ENCODE results near the gene LSM2. TPM values are rescaled to one million over a fixed set of nuclear protein-coding genes. Genes with fewer than 3 reads are reported as not detected.

Gene LSM2
- total RNA-seq, 1 experiment from 2014 or later = 93.6 TPM

GRCh38 chr6:31750411-31751022 is 56.2 kb downstream of the LSM2 start:
- DNase-seq (ENCODE audit: low spot score) = no peak

- no peak for DNase-seq (ENCODE audit: low spot score)
These were observed 57.3 kb downstream of the LSM2 start for GRCh38 chr6:31749301-31750036.

Small RNAs within 50 kb of the gene (small RNA-seq; reads per million reads assigned to genes)
- not detected for gene MSH5-SAPCD1
- gene RF00019 = not detected
- gene RNU6-850P = not detected
- gene SAPCD1 = not detected
- 53.2 reads per million, percentile 95 among the genes with 10 or more reads in this experiment for gene SNORD48
- not detected for gene SNORD52

Other genes starting within 250 kb of the LSM2 start
- gene LTA, start 234.7 kb downstream of the LSM2 start, total RNA-seq (2014; rRNA removed; shearing (Covaris generic)) = not detected in 2 replicates
- gene TNF, start 231.4 kb downstream of the LSM2 start, total RNA-seq (2014; rRNA removed; shearing (Covaris generic)) = 0.08 TPM in 1 of 2 replicates, not detected in the other
- 0.13 TPM in 1 of 2 replicates, not detected in the other for gene LTB, start 224.5 kb downstream of the LSM2 start, total RNA-seq (2014; rRNA removed; shearing (Covaris generic))
- not detected in 2 replicates for gene LST1, start 220.7 kb downstream of the LSM2 start, total RNA-seq (2014; rRNA removed; shearing (Covaris generic))
- gene NCR3, start 214.0 kb downstream of the LSM2 start, total RNA-seq (2014; rRNA removed; shearing (Covaris generic)) = not detected in 2 replicates
- gene AIF1, start 191.7 kb downstream of the LSM2 start, total RNA-seq (2014; rRNA removed; shearing (Covaris generic)) = not detected in 2 replicates
- 128 and 172 TPM in 2 replicates for gene PRRC2A, start 186.3 kb downstream of the LSM2 start, total RNA-seq (2014; rRNA removed; shearing (Covaris generic))
- gene BAG6, start 154.3 kb downstream of the LSM2 start, total RNA-seq (2014; rRNA removed; shearing (Covaris generic)) = 307 and 336 TPM in 2 replicates
- gene APOM, start 151.1 kb downstream of the LSM2 start, total RNA-seq (2014; rRNA removed; shearing (Covaris generic)) = 1.8 and 4.2 TPM in 2 replicates
- gene C6orf47, start 146.2 kb downstream of the LSM2 start, total RNA-seq (2014; rRNA removed; shearing (Covaris generic)) = 24.7 and 29.1 TPM in 2 replicates
- gene GPANK1, start 142.0 kb downstream of the LSM2 start, total RNA-seq (2014; rRNA removed; shearing (Covaris generic)) = 11.7 and 17.2 TPM in 2 replicates
- gene CSNK2B, start 140.9 kb downstream of the LSM2 start, total RNA-seq (2014; rRNA removed; shearing (Covaris generic)) = 219 and 225 TPM in 2 replicates
- gene LY6G5B, start 137.0 kb downstream of the LSM2 start, total RNA-seq (2014; rRNA removed; shearing (Covaris generic)) = 3.5 and 3.6 TPM in 2 replicates
- gene LY6G5C, start 125.9 kb downstream of the LSM2 start, total RNA-seq (2014; rRNA removed; shearing (Covaris generic)) = 0.76 and 2.1 TPM in 2 replicates
- gene ABHD16A, start 103.6 kb downstream of the LSM2 start, total RNA-seq (2014; rRNA removed; shearing (Covaris generic)) = 32.5 and 37.9 TPM in 2 replicates
- gene LY6G6F, start 100.1 kb downstream of the LSM2 start, total RNA-seq (2014; rRNA removed; shearing (Covaris generic)) = not detected in 2 replicates
- not detected in 2 replicates for gene LY6G6D, start 91.6 kb downstream of the LSM2 start, total RNA-seq (2014; rRNA removed; shearing (Covaris generic))
- gene LY6G6C, start 85.2 kb downstream of the LSM2 start, total RNA-seq (2014; rRNA removed; shearing (Covaris generic)) = not detected in 2 replicates
- gene MPIG6B, start 83.6 kb downstream of the LSM2 start, total RNA-seq (2014; rRNA removed; shearing (Covaris generic)) = 0.18 TPM in 1 of 2 replicates, not detected in the other
- gene DDAH2, start 77.7 kb downstream of the LSM2 start, total RNA-seq (2014; rRNA removed; shearing (Covaris generic)) = 107 and 116 TPM in 2 replicates
- 914 and 960 TPM in 2 replicates for gene CLIC1, start 70.4 kb downstream of the LSM2 start, total RNA-seq (2014; rRNA removed; shearing (Covaris generic))
- gene MSH5, start 67.0 kb downstream of the LSM2 start, total RNA-seq (2014; rRNA removed; shearing (Covaris generic)) = 19.6 and 20.9 TPM in 2 replicates
- 6.3 and 11.6 TPM in 2 replicates for gene SAPCD1, start 44.3 kb downstream of the LSM2 start, total RNA-seq (2014; rRNA removed; shearing (Covaris generic))
- gene VWA7, start 29.6 kb downstream of the LSM2 start, total RNA-seq (2014; rRNA removed; shearing (Covaris generic)) = 5.6 and 11.2 TPM in 2 replicates
- 128 and 138 TPM in 2 replicates for gene VARS1, start 11.2 kb downstream of the LSM2 start, total RNA-seq (2014; rRNA removed; shearing (Covaris generic))
- gene HSPA1L, start 8.3 kb upstream of the LSM2 start, total RNA-seq (2014; rRNA removed; shearing (Covaris generic)) = 0.64 and 1.3 TPM in 2 replicates
- 379 and 403 TPM in 2 replicates for gene HSPA1A, start 8.6 kb upstream of the LSM2 start, total RNA-seq (2014; rRNA removed; shearing (Covaris generic))
- gene HSPA1B, start 20.8 kb upstream of the LSM2 start, total RNA-seq (2014; rRNA removed; shearing (Covaris generic)) = 655 TPM in 2 replicates
- gene NEU1, start 55.9 kb upstream of the LSM2 start, total RNA-seq (2014; rRNA removed; shearing (Covaris generic)) = 82.3 and 87.1 TPM in 2 replicates
- gene SLC44A4, start 72.0 kb upstream of the LSM2 start, total RNA-seq (2014; rRNA removed; shearing (Covaris generic)) = 101 and 124 TPM in 2 replicates
- gene EHMT2, start 90.7 kb upstream of the LSM2 start, total RNA-seq (2014; rRNA removed; shearing (Covaris generic)) = 85.9 and 98.5 TPM in 2 replicates
- gene ZBTB12, start 95.1 kb upstream of the LSM2 start, total RNA-seq (2014; rRNA removed; shearing (Covaris generic)) = 12.6 and 13.6 TPM in 2 replicates
- 0.28 and 0.91 TPM in 2 replicates for gene C2, start 120.8 kb upstream of the LSM2 start, total RNA-seq (2014; rRNA removed; shearing (Covaris generic))
- 2.0 and 2.6 TPM in 2 replicates for gene CFB, start 139.1 kb upstream of the LSM2 start, total RNA-seq (2014; rRNA removed; shearing (Covaris generic))
- 85.4 and 103 TPM in 2 replicates for gene NELFE, start 152.0 kb upstream of the LSM2 start, total RNA-seq (2014; rRNA removed; shearing (Covaris generic))
- 62.5 and 66.2 TPM in 2 replicates for gene SKIC2, start 152.2 kb upstream of the LSM2 start, total RNA-seq (2014; rRNA removed; shearing (Covaris generic))
- gene DXO, start 165.2 kb upstream of the LSM2 start, total RNA-seq (2014; rRNA removed; shearing (Covaris generic)) = 54.8 and 61.6 TPM in 2 replicates
- gene C4A, start 175.1 kb upstream of the LSM2 start, total RNA-seq (2014; rRNA removed; shearing (Covaris generic)) = 0.57 and 1.9 TPM in 2 replicates
- gene C4B, start 207.8 kb upstream of the LSM2 start, total RNA-seq (2014; rRNA removed; shearing (Covaris generic)) = 1.4 and 1.9 TPM in 2 replicates
- gene CYP21A2, start 231.4 kb upstream of the LSM2 start, total RNA-seq (2014; rRNA removed; shearing (Covaris generic)) = not detected in 2 replicates